AG09319 (cell line): ENCODE data around the gene ARHGEF10L.

ENCODE experiments used
- DNase-seq: peaks from one replicate; pipeline ENCODE4 v3.0.0-alpha.2; 2010; ENCODE audit warnings: low read depth; ENCODE audit errors: extremely low read depth
- TF ChIP-seq, protein P1 (sequence below): IDR thresholded peaks from 2 replicates; pipeline ENCODE4 v1.5.1; 2011; ENCODE audit warnings: low read depth, mild to moderate bottlenecking, inconsistent platforms, low read length, moderate library complexity

The ARHGEF10L gene

DNA sequence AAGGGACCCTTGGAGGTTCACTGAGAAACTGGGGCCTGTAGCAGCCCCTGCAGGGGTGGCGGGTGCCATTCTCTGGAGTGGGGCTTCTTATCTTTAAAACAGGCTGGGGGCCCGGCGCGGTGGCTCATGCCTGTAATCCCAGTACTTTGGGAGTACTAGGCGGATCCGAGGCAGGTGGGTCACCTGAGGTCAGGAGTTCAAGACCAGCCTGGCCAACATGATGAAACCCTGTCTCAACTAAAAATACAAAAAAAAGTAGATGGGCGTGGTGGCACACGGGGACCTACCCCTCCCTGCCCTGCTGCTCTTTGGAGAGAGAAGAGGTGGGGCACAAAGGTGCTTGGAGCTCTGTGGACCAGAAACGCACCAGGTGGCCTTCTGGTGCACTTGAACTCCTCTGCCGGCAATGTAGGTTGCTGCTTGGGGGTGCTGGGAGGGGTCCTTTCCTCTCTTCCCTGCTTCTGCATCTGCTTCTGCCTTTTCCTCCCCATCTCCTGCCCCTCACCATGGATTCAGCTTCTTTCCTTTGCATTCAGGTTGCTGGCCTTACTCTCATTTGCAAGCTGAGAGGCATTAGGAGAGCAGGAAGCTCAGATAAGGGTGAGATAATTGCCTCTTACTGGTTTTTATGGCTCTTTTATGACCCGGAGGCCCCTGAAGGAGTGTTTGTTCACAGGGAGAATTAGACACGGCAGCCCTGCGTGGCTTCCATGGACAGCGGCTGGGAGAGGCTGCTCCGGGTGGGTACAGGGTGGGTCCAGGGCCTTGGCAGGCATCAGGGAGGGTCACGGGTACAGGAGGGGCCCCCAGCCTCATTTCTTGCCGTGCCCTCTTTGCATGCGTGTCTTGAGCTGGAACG lies 57.4 kb downstream of the ARHGEF10L start:
- TF ChIP-seq, protein P1, sequence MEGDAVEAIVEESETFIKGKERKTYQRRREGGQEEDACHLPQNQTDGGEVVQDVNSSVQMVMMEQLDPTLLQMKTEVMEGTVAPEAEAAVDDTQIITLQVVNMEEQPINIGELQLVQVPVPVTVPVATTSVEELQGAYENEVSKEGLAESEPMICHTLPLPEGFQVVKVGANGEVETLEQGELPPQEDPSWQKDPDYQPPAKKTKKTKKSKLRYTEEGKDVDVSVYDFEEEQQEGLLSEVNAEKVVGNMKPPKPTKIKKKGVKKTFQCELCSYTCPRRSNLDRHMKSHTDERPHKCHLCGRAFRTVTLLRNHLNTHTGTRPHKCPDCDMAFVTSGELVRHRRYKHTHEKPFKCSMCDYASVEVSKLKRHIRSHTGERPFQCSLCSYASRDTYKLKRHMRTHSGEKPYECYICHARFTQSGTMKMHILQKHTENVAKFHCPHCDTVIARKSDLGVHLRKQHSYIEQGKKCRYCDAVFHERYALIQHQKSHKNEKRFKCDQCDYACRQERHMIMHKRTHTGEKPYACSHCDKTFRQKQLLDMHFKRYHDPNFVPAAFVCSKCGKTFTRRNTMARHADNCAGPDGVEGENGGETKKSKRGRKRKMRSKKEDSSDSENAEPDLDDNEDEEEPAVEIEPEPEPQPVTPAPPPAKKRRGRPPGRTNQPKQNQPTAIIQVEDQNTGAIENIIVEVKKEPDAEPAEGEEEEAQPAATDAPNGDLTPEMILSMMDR: no peak
- no peak for DNase-seq

DNA sequence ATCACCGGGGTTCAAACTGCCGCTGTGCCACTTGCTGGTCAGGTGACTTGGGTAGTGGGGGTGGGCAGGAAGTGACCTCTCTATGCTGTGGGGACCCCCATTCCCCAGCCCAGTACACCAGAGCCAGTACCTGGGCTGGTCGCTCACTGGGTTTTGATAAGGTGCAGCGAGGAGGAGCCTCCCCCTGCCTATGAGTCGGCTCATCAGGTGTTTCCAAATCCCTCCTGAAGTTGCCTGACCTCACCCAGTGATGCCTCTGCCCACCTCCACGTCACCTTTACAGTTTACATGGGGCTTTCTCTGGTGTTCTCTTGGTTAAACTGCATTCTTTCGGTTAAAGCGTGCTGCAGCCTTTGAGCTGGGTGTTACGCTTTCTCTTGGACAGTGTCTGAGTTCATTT lies 58.2 kb downstream of the ARHGEF10L start:
- no peak for DNase-seq
- TF ChIP-seq, protein P1: no peak

GRCh38 chr1:17598251-17598650 lies 58.8 kb downstream of the ARHGEF10L start:
- no peak for DNase-seq
- TF ChIP-seq, protein P1: no peak

GRCh38 chr1:17599291-17599953 lies 59.9 kb downstream of the ARHGEF10L start:
- no peak for DNase-seq
- TF ChIP-seq, protein P1: no peak

DNA sequence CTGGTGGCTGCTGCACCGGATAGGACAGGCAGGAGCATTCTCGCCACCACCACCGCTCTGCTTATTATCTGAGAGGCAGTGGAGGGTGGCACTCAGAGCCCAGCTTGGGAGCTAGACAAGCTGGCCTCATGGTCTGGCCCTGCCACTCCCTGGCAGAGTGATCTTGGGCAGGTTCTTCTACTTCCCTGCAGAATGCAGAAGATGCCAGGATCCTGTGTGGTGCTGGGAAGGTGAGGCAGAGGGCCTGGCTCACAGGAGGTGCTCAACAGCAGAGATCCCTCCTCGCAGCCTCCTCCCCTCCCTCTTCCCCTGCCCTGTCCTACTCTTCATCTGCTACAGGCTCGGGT lies 60.4 kb downstream of the ARHGEF10L start:
- DNase-seq: no peak

DNA sequence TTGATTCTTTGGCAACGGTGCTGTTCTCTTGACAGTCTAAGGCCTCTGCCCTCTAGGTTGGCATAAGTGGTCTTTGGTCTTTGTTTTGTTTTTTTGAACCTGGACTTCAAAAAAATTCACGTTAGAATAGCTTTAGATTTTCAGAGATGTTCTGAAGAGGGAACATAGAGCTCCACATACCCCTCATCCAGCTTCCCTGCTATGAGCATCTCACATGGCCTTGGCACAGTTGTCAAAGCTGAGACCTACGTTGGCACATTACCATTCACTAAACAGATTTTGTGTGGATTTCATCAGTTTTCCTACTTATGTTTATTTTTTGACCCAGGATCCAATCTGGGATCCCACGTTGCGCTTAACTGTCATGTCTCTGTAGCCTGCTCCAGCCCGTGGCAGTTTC lies 60.8 kb downstream of the ARHGEF10L start:
- no peak for DNase-seq

More for the DNA sequence above, 60.4 kb downstream of the ARHGEF10L start:
- TF ChIP-seq, protein P1: no peak

More for the DNA sequence above, 60.8 kb downstream of the ARHGEF10L start:
- TF ChIP-seq, protein P1: no peak
